ENCODE measurements around the gene DYNLL2. TPM values are rescaled to one million over a fixed set of nuclear protein-coding genes. Genes with fewer than 3 reads are reported as not detected.

Gene DYNLL2
- total and polyA plus RNA-seq, 2 experiments from 2014 or later, result 1.5 to 11.3 TPM

DNA sequence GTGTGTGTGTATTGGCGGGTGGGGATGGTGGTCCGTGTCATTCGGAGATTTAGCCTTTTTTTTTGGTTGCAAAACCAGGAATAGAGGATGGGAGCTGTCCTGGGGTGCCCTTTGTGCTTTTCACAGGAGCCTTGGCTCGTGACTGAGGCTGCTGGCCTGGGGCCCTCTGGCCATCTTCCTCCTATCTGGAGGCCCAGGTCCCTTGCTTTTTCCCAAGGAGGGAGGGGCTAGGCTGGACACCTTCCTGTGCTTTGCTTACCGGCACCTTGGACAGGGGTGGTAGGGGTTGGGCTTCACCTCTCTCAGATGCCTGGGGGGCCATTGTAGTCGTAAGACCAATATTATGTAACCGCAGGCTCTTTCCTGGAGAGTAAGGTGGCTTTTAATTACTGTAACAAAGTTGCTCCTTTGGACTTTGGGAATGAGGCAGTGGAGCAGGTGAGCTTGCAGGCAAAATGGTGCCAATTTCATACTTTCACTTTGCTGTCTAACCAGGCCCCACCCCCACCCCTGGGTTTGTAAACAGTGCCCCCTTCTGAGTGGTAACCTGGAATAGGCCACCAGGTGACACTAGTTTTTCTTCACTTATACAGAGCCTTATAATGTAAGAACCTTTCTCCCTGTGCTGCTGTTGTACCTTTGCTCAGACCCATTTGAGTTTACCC, 1.2 kb downstream of the DYNLL2 start:
- TF ChIP-seq EZH2 (IDR thresholded peaks at IDR 0.05; ENCODE audit: insufficient read depth, poor library complexity, severe bottlenecking) (no peak), EZH2phosphoT487 (IDR thresholded peaks at IDR 0.05; ENCODE audit: insufficient read depth, low read depth) (no peak)
- Histone ChIP-seq H3F3A (ENCODE audit: insufficient read depth) (no peaks in the 10 kb centered on the region), H3K27ac (peak overlapping the region; percentile 59), H3K9me2 (ENCODE audit: insufficient read depth) (no peaks in the 10 kb centered on the region), H3K4me3 (peak overlapping the region; percentile 87), H3K9ac (peak overlapping the region; percentile 93), H3K79me2 (ENCODE audit: insufficient read depth) (peaks cover 60% of the 10 kb centered on the region), H3K27me3 (replicated peaks; ENCODE audit: insufficient read depth) (0 out of 2 replicates have a peak, but pooled peaks cover 1% of the 10 kb centered on the region), H3K4me1 (ENCODE audit: insufficient read depth) (peaks cover 16% of the 10 kb centered on the region; the same call in 1 of the 2 replicates), H3K36me3 (ENCODE audit: low read depth) (peaks cover 14% of the 10 kb centered on the region; the same call in 1 of the 2 replicates), H4K20me1 (ENCODE audit: insufficient read depth) (peaks cover 18% of the 10 kb centered on the region; the same call in 1 of the 2 replicates), H3K4me2 (ENCODE audit: unreplicated experiment) (peak overlapping the region; percentile 76), H2AFZ (peak overlapping the region; percentile 73), H3K9me3 (ENCODE audit: low read depth) (no peaks in the 10 kb centered on the region)
- peak; percentile 57 for DNase-seq
- in situ Hi-C loops (cut with MboI), result no loop called here
- 2 to 3% methylated on average over 7 of the region's 7 CpGs for WGBS, 2 experiments (ENCODE audit: low coverage in 1 of 2, low lambda C conversion rate in 2 of 2, missing lambda C conversion rate in 2 of 2)

DNA sequence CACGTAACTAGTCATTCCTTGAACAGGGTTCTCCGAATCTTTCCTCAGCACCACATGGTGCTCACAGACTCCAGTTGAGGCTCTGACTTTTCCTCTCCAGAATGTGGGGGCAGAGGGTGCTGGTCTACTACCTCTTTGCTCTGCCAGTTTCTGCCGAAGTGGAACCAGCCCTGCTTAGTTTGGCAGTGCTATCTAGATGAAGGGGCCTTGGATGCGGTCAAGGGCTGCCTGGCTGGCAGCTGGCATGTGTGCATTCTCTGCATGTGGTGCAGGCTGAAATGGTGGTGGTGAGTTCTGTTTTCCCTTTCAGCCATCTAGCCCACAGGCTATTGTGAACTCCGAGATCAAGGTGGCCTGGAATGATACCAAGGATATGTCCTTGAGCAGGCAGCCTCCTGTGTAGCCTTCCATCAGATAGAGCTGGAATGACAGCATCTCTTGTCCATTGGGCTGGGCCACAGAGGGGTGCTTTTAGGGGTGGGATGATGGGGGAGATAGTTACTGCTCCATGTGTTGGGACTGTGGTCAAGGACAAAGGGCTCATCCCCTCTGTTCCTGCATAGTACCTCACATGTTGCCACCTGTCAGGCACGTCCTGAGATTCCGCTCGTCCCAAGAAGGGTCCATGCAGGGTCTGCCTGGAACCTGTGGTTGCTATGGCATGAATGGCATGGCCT, 2.0 kb downstream of the DYNLL2 start:
- H3K4me1 ChIP-seq (ENCODE audit: insufficient read depth), result peaks cover 16% of the 10 kb centered on the region; the same call in 1 of the 2 replicates
- in situ Hi-C loops (cut with MboI), result no loop called here
- peak; percentile 16 for DNase-seq
- H3K79me2 ChIP-seq (ENCODE audit: insufficient read depth), result peaks cover 67% of the 10 kb centered on the region
- peaks cover 18% of the 10 kb centered on the region; the same call in 1 of the 2 replicates for H4K20me1 ChIP-seq (ENCODE audit: insufficient read depth)
- H3K27ac ChIP-seq, result no peak overlapping the region
- H2AFZ ChIP-seq, result no peak overlapping the region
- peaks cover 21% of the 10 kb centered on the region; the same call in 1 of the 2 replicates for H3K36me3 ChIP-seq (ENCODE audit: low read depth)
- TF ChIP-seq EZH2phosphoT487 (IDR thresholded peaks at IDR 0.05; ENCODE audit: insufficient read depth, low read depth), result no peak
- no peak for TF ChIP-seq EZH2 (IDR thresholded peaks at IDR 0.05; ENCODE audit: insufficient read depth, poor library complexity, severe bottlenecking)
- 52 to 60% methylated on average over 8 of the region's 8 CpGs for WGBS, 2 experiments (ENCODE audit: low coverage in 1 of 2, low lambda C conversion rate in 2 of 2, missing lambda C conversion rate in 2 of 2)
- H3K4me3 ChIP-seq, result peak overlapping the region; percentile 87
- H3K9me3 ChIP-seq (ENCODE audit: low read depth), result no peaks in the 10 kb centered on the region
- no peaks in the 10 kb centered on the region for H3K9me2 ChIP-seq (ENCODE audit: insufficient read depth)
- peak overlapping the region; percentile 76 for H3K4me2 ChIP-seq (ENCODE audit: unreplicated experiment)
- peak overlapping the region; percentile 93 for H3K9ac ChIP-seq
- H3F3A ChIP-seq (ENCODE audit: insufficient read depth), result no peaks in the 10 kb centered on the region
- H3K27me3 ChIP-seq (replicated peaks; ENCODE audit: insufficient read depth), result no peaks in the 10 kb centered on the region

DNA sequence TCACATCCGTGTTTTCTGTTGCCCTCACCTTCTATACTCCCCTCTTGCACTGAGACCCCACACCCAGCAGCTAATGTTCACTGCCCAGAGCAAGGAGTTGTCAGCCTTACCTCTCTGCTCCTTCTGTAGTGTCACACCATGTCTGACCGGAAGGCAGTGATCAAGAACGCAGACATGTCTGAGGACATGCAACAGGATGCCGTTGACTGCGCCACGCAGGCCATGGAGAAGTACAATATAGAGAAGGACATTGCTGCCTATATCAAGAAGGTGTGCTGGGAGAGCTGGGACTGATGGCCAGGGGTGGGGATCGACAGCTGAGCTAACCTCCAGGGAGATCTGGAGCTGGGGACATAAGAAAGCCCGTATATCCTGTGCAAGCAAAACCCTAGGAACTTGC, 3.7 kb downstream of the DYNLL2 start:
- H3K4me3 ChIP-seq, result no peak overlapping the region
- H3F3A ChIP-seq (ENCODE audit: insufficient read depth), result no peaks in the 10 kb centered on the region
- H4K20me1 ChIP-seq (ENCODE audit: insufficient read depth), result peaks cover 18% of the 10 kb centered on the region; the same call in 1 of the 2 replicates
- H3K9ac ChIP-seq, result no peak overlapping the region
- H3K4me2 ChIP-seq (ENCODE audit: unreplicated experiment), result no peak overlapping the region
- 81 to 84% methylated on average over 8 of the region's 8 CpGs for WGBS, 2 experiments (ENCODE audit: low coverage in 1 of 2, low lambda C conversion rate in 2 of 2, missing lambda C conversion rate in 2 of 2)
- H3K9me2 ChIP-seq (ENCODE audit: insufficient read depth), result no peaks in the 10 kb centered on the region
- DNase-seq, result no peak
- no peak for TF ChIP-seq EZH2 (IDR thresholded peaks at IDR 0.05; ENCODE audit: insufficient read depth, poor library complexity, severe bottlenecking)
- peaks cover 27% of the 10 kb centered on the region; the same call in 1 of the 2 replicates for H3K36me3 ChIP-seq (ENCODE audit: low read depth)
- no peak overlapping the region for H3K27ac ChIP-seq
- H3K9me3 ChIP-seq (ENCODE audit: low read depth), result no peaks in the 10 kb centered on the region
- peaks cover 16% of the 10 kb centered on the region; the same call in 1 of the 2 replicates for H3K4me1 ChIP-seq (ENCODE audit: insufficient read depth)
- peaks cover 70% of the 10 kb centered on the region for H3K79me2 ChIP-seq (ENCODE audit: insufficient read depth)
- H2AFZ ChIP-seq, result no peak overlapping the region
- in situ Hi-C loops (cut with MboI), result no loop called here
- no peaks in the 10 kb centered on the region for H3K27me3 ChIP-seq (replicated peaks; ENCODE audit: insufficient read depth)

DNA sequence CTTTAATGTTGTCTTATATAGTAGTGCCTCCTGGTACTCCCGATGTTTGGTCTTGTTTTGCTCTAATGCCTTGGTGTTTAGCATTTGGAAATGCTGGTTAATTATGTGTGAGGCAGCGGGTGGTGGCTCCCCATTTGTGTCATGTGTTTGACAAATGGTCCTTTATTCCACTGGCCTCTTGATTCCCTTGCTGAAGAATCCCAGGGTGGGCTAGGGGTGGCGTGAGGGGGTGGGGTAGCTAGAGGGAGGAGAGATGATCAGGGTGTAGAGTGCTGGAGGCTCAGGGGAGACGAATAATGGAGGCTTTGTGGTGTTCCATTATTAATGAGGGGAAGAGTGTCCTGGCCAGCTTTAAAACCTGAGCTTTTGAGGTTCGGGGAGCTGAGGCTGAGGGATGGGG, 5.4 kb downstream of the DYNLL2 start:
- Histone ChIP-seq H3K36me3 (ENCODE audit: low read depth) (peaks cover 40% of the 10 kb centered on the region; the same call in 1 of the 2 replicates), H3K9me2 (ENCODE audit: insufficient read depth) (no peaks in the 10 kb centered on the region), H3K9me3 (ENCODE audit: low read depth) (no peaks in the 10 kb centered on the region), H3K9ac (no peak overlapping the region), H3K27me3 (replicated peaks; ENCODE audit: insufficient read depth) (no peaks in the 10 kb centered on the region), H3K4me2 (ENCODE audit: unreplicated experiment) (no peak overlapping the region), H3K27ac (no peak overlapping the region), H4K20me1 (ENCODE audit: insufficient read depth) (peaks cover 18% of the 10 kb centered on the region; the same call in 1 of the 2 replicates), H3K4me3 (no peak overlapping the region), H3F3A (ENCODE audit: insufficient read depth) (no peaks in the 10 kb centered on the region), H2AFZ (no peak overlapping the region), H3K4me1 (ENCODE audit: insufficient read depth) (peaks cover 13% of the 10 kb centered on the region; the same call in 1 of the 2 replicates), H3K79me2 (ENCODE audit: insufficient read depth) (peaks cover 68% of the 10 kb centered on the region)
- in situ Hi-C loops (cut with MboI), result no loop called here
- TF ChIP-seq EZH2 (IDR thresholded peaks at IDR 0.05; ENCODE audit: insufficient read depth, poor library complexity, severe bottlenecking) (no peak), EZH2phosphoT487 (IDR thresholded peaks at IDR 0.05; ENCODE audit: insufficient read depth, low read depth) (no peak)
- DNase-seq, result no peak
- 82 to 83% methylated on average over 5 of the region's 5 CpGs for WGBS, 2 experiments (ENCODE audit: low coverage in 1 of 2, low lambda C conversion rate in 2 of 2, missing lambda C conversion rate in 2 of 2)

Data from GM23248 (cell line).